ENCODE results near the gene SH3RF3. TPM values are rescaled to one million over a fixed set of nuclear protein-coding genes. Genes with fewer than 3 reads are reported as not detected.

Gene SH3RF3
- total and polyA plus RNA-seq, 12 donors, result 0.72 to 19.1 (median 12.2) TPM

GRCh38 chr2:109290887-109291643 lies 162.1 kb downstream of the SH3RF3 start:
- H3K27me3 ChIP-seq, result no peaks in the 10 kb centered on the region
- TF ChIP-seq CTCF (IDR thresholded peaks at IDR 0.05) (no peak), POLR2A (IDR thresholded peaks at IDR 0.05) (no peak)
- no peak overlapping the region for H3K27ac ChIP-seq
- H3K4me1 ChIP-seq (replicated peaks in 1 of 2), result peaks cover 0 to 13% of the 10 kb centered on the region in 2 donors
- no peaks in the 10 kb centered on the region for H3K9me3 ChIP-seq (replicated peaks in 1 of 3)
- no peaks in the 10 kb centered on the region for H3K36me3 ChIP-seq (replicated peaks in 1 of 2)
- WGBS, 4 donors, result 61 to 75% (median 67%) methylated on average over 12 to 14 of the region's 14 CpGs
- no peak overlapping the region for H3K4me3 ChIP-seq
- DNase-seq, result peak; percentile 50 to 87 (median 67)
- intact Hi-C loops (cut with DNase I), result no loop called here

GRCh38 chr2:109292386-109292785 lies 163.4 kb downstream of the SH3RF3 start:
- no peak for DNase-seq
- no peaks in the 10 kb centered on the region for H3K36me3 ChIP-seq (replicated peaks in 1 of 2)
- peaks cover 0 to 13% of the 10 kb centered on the region in 2 donors for H3K4me1 ChIP-seq (replicated peaks in 1 of 2)
- intact Hi-C loops (cut with DNase I), result no loop called here
- H3K27ac ChIP-seq, result no peak overlapping the region
- no peak for TF ChIP-seq CTCF (IDR thresholded peaks at IDR 0.05)
- no peak for TF ChIP-seq POLR2A (IDR thresholded peaks at IDR 0.05)
- H3K9me3 ChIP-seq (replicated peaks in 1 of 3), result no peaks in the 10 kb centered on the region
- H3K27me3 ChIP-seq, result no peaks in the 10 kb centered on the region
- WGBS, 4 donors, result 79 to 88% (median 84%) methylated on average over 5 of the region's 5 CpGs
- H3K4me3 ChIP-seq, result no peak overlapping the region

- no peaks in the 10 kb centered on the region for H3K36me3 ChIP-seq (replicated peaks in 1 of 2)
- intact Hi-C loops (cut with DNase I), result no loop called here
- no peak for TF ChIP-seq POLR2A (IDR thresholded peaks at IDR 0.05)
- peaks cover 0 to 7% of the 10 kb centered on the region in 2 donors for H3K4me1 ChIP-seq (replicated peaks in 1 of 2)
- no peak overlapping the region for H3K27ac ChIP-seq
- H3K9me3 ChIP-seq (replicated peaks in 1 of 3), result no peaks in the 10 kb centered on the region
- H3K4me3 ChIP-seq, result no peak overlapping the region
- DNase-seq, result no peak
- no peaks in the 10 kb centered on the region for H3K27me3 ChIP-seq
- WGBS, 4 donors, result 96 to 99% (median 97%) methylated on average over 7 to 8 of the region's 8 CpGs
These were observed 164.7 kb downstream of the SH3RF3 start for GRCh38 chr2:109293663-109294062.

GRCh38 chr2:109294523-109294922 lies 165.5 kb downstream of the SH3RF3 start:
- Histone ChIP-seq H3K27ac (no peak overlapping the region), H3K4me3 (no peak overlapping the region), H3K36me3 (replicated peaks in 1 of 2) (no peaks in the 10 kb centered on the region), H3K27me3 (no peaks in the 10 kb centered on the region), H3K9me3 (replicated peaks in 1 of 3) (no peaks in the 10 kb centered on the region), H3K4me1 (replicated peaks in 1 of 2) (peaks cover 0 to 7% of the 10 kb centered on the region in 2 donors)
- TF ChIP-seq CTCF (IDR thresholded peaks at IDR 0.05) (no peak), POLR2A (IDR thresholded peaks at IDR 0.05) (no peak)
- DNase-seq, result no peak
- 84 to 93% (median 88%) methylated on average over 3 to 4 of the region's 4 CpGs for WGBS, 4 donors
- intact Hi-C loops (cut with DNase I), result no loop called here

All from adrenal gland (tissue), 12 donors.